H1 (cell line): Measurements from ENCODE around the gene DSE.

ENCODE experiments used
- BCL11A ChIP-seq, 2 experiments: IDR thresholded peaks; one replicate each; pipeline ENCODE4 v1.6.1; 2011; ENCODE audit warnings: low read depth in 2 of 2, low read length in 2 of 2, mild to moderate bottlenecking in 2 of 2
- CTBP2 ChIP-seq: IDR thresholded peaks from 2 replicates; pipeline ENCODE4 v1.7.0; 2011; ENCODE audit warnings: borderline replicate concordance, mild to moderate bottlenecking, moderate library complexity, mixed read lengths, low read length; ENCODE audit not compliant: insufficient read depth, insufficient read length
- CTCF ChIP-seq, 3 experiments: IDR thresholded peaks; 1 replicate in 2 of 3; 2 replicates in 1 of 3; pipeline versions ENCODE4 v1.5.1 to v1.6.1; 2011; ENCODE audit warnings: low read length in 3 of 3, mild to moderate bottlenecking in 3 of 3, inconsistent platforms in 2 of 3, low read depth in 1 of 3, moderate library complexity in 1 of 3; ENCODE audit not compliant: insufficient read depth in 1 of 3; ENCODE audit errors: control extremely low read depth in 1 of 3
- EZH2 ChIP-seq: fragments of 200-600 bp; sonication (generic); IDR thresholded peaks from 2 replicates; pipeline ENCODE4 v1.7.1; 2012; ENCODE audit warnings: low read depth, mild to moderate bottlenecking, moderate library complexity, low read length, inconsistent platforms; ENCODE audit not compliant: severe bottlenecking
- KDM1A ChIP-seq: fragments of 200-600, 300-600 bp; sonication (generic); IDR thresholded peaks from 2 replicates; pipeline ENCODE4 v1.7.1; 2016; ENCODE audit warnings: mild to moderate bottlenecking, low read length, borderline replicate concordance
- MAX ChIP-seq: IDR thresholded peaks from 2 replicates; pipeline ENCODE4 v1.6.1; 2012; ENCODE audit warnings: inconsistent platforms
- POLR2A ChIP-seq, 2 experiments: IDR thresholded peaks; 1 replicate in 1 of 2; 2 replicates in 1 of 2; pipeline ENCODE4 v1.6.1; 2011; ENCODE audit warnings: low read depth in 2 of 2, low read length in 2 of 2, mild to moderate bottlenecking in 2 of 2; ENCODE audit errors: control extremely low read depth in 1 of 2
- POLR2AphosphoS5 ChIP-seq: IDR thresholded peaks from 2 replicates; pipeline ENCODE4 v1.6.1; 2011; ENCODE audit warnings: low read depth, low read length
- RXRA ChIP-seq: IDR thresholded peaks from 2 replicates; pipeline ENCODE4 v1.6.1; 2011; ENCODE audit warnings: low read depth, mild to moderate bottlenecking, low read length, moderate library complexity; ENCODE audit not compliant: insufficient read depth
- SIN3A ChIP-seq, 2 experiments: IDR thresholded peaks in 1 of 2; conservative IDR thresholded peaks in 1 of 2; 2 replicates each; pipeline ENCODE4 v1.6.1; 2011 to 2012; ENCODE audit warnings: low read length in 2 of 2, improper control_type of control experiment in 1 of 2, low read depth in 1 of 2, mild to moderate bottlenecking in 1 of 2
- TAF1 ChIP-seq: IDR thresholded peaks from 2 replicates; pipeline ENCODE4 v1.6.1; 2011; ENCODE audit warnings: mild to moderate bottlenecking, low read depth, low read length
- TCF12 ChIP-seq: IDR thresholded peaks from 2 replicates; pipeline ENCODE4 v1.6.1; 2011; ENCODE audit warnings: low read depth, mild to moderate bottlenecking, low read length
- USF2 ChIP-seq: IDR thresholded peaks from 2 replicates; pipeline ENCODE4 v1.6.1; 2011; ENCODE audit warnings: low read length, improper control_type of control experiment

GRCh38 chr6:116365743-116366142, 5.0 kb upstream of the DSE start:
- TF ChIP-seq EZH2 (no peak), RXRA (no peak), CTCF (IDR thresholded peaks at IDR 0.05; ENCODE audit: control extremely low read depth in 1 of 3, insufficient read depth in 1 of 3, low read depth in 1 of 3, low read length in 3 of 3) (no peak), BCL11A (IDR thresholded peaks at IDR 0.05; ENCODE audit: low read depth in 2 of 2, low read length in 2 of 2) (no peak), USF2 (no peak), POLR2A (IDR thresholded peaks at IDR 0.05; ENCODE audit: control extremely low read depth in 1 of 2, low read depth in 2 of 2, low read length in 2 of 2) (no peak), POLR2AphosphoS5 (no peak), MAX (no peak), SIN3A (conservative IDR thresholded peaks at IDR 0.05 in 1 of 2, IDR thresholded peaks at IDR 0.05 in 1 of 2; ENCODE audit: low read depth in 1 of 2, low read length in 2 of 2) (no peak), TAF1 (no peak), CTBP2 (no peak), TCF12 (no peak), KDM1A (no peak)
